ENCODE measurements around the gene GRM8.
"Not testable (repeated sequence)": the region's sequence is repeated elsewhere in the genome, so short reads cannot be mapped to it uniquely, and the experiment has no call there.

GRM8 gene

DNA sequence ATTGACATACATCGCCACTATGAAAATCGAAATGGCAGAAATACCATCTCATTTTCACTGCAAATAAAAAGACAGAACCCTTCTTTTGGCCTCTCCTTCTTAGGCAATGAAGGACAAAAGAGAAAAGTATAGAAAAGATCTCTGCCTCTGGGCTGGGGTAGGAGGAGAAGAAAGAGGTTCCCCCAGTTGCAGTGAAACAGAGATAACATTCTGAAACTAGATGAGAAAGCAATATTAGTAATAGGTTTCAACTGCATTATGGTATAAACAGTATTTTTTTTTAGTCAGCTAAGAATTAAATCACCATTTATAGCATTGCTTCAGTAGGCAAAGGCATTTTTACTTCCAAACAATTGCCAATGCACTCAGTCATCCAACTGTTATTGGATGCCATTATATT is 347.5 kb downstream of the GRM8 start:
- not testable (repeated sequence) for DNase-seq

DNA sequence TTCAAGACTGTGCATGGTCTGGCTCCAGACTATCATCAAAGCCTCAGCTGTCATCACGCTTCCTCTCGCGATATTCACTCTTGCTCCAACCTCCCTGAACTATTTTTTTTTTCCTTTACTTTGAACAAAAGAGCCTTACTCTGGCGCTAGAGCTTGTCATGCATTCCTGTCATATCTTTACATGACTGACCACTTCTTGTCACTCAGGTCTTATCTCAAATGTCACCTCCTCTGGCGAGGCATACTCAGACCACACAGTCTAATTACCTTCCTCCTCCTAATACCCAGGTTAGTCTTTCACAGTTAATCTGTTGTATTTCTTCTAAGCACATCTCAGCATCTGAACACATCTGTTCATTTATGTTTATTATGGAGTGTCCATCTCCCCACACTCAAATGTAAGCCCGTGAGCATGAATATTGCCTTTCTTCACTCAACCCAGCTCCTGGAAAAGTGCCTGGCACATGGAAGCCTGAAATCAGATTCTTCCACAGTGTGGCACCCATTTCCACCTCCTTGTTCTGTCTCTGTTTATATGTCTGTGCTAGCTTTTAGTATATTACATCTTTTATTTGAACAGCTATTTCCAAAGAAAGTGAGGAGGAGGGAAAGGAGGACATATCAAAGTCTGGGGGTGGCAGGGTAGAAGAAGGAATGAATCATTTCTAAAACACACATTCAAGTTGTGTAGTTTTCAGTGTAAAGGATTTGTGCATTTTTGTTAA is 351.5 kb downstream of the GRM8 start:
- DNase-seq, result not testable (repeated sequence)

DNA sequence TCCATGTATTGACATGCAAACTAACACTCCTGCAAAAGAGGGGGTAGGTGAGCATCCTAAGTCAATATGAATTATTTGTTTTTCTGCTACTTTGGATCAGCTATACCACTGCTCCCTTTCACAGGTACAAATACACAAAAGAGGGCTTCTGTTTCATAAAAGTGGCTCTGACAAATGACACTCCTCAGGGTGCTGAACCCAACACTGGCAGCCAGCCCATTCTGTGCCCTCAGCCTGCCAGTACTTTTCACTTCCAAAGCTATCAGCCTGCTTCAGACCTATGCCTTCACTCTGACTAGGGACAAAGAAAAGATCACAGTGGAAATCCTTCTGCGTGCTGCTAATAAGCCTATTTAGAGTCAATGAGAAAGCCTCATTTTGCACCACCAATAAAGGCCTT is 364.8 kb downstream of the GRM8 start:
- DNase-seq, result not testable (repeated sequence)

DNA sequence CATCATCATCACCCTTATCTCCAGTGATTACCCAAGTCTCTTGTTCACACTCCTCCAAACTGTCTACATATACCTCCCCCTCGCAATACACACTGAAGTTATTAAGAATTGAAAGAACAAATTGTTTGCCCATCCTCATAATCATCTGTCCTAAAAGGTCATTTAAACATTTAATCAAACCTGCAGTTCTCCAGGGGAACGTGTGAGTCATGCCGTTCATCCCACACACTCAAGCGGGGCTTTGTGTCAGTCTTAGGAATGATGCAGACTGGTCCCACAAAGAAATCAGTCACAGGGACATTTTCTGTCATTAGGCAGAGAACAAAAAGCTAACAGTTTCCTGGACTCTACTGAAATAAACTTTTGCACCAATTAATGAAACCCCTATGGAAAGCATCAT is 365.2 kb downstream of the GRM8 start:
- not testable (repeated sequence) for DNase-seq

DNA sequence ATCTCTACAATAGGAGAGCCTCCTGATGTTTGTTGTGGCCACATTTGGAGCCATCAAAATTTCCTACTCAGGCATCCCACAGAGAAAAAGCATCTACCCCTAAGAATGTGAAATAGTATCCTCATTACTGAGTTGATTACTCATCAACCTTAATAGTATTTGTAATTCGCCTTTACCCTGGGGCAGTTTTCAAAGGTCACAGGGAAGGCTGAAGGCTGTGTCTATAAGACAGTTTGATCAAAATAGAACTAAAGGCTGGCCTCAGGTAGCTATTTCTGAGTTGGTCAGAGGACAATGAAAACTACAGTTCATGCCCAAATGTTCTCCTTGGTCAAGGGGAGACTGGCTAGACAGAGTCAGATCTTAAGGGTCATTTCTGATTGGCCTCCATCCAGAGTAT is 370.0 kb downstream of the GRM8 start:
- not testable (repeated sequence) for DNase-seq

DNA sequence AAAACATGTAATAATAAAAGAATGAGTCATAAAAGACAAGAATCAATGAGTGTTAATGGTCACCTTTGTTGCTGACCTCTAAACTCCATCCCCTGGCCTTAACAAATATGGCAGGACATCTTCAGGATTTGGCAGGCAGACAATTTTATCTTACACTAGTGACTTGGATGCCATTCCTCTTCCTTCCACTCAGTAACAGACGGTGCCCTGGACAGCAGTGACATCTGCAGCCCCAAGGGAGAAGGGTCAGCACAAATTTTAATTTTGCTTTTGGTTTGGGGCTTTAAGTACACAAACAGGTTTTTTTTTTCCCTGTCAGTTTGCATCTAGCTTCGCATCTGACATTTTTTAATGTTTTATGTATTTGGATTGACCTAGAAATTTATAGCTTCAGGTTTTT is 370.8 kb downstream of the GRM8 start:
- not testable (repeated sequence) for DNase-seq

DNA sequence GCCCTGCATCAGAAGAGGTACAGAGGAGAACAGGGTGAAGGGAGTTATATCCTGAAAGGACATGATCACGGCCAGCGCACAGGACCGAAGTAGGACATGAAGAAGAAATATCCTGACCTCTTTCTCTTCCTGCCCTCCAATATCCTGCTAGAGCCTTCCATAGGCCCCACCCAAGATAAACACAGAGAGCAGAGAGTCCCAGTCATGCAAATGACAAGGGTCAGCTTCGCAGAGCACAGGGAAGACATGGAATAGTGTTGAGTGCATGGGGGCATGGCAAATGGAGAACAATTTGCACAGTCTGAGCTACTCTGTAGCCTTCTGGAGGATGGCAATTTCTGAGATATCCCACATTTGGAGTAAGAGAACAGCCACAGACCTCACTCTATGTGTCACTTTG is 371.4 kb downstream of the GRM8 start:
- DNase-seq, result no peak

DNA sequence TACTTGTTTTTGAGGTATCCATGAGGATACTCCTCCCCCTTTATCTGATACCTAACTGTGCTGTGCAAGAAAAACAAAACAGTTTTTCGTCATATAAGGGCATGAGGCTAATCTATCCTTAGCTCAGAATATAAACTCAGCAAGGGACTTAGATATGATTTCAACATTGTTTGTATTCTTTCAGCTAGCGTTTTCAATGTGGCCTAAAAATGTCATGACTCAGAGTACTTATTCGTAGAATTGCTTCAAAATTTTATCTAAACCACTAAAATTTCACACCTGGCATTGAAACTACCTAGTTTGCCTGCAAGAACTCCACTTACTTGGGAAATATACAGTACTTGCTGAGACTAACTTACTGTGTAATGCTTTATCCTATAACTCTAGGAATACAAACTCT is 376.2 kb downstream of the GRM8 start:
- DNase-seq, result not testable (repeated sequence)

DNA sequence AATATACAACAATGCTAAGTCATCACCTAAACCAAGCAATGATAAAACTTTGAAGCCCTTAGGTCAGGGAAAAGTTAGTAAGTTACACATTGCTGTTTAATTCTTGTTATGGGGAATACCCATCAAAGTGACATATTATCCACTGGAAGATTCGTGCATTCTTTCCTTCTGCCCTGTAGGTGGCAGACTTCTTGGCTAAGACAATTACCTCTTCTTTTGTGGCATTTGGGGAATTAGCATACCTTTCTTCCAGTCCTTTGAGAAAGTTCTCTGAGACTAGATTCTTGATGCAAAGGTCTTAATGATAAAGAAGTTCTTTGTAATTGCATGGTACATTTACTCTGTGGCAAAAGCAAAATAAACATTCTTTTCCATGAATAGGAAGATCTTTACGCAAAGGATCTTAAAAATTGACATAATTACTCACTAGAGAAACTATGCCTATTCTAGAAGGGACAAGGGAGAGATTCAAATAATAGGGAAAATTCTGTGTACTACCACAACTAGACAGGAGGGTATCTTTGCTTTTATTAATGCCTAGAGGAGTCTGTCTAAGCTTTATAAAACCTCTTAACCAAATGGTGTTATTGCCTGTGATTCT is 395.9 kb downstream of the GRM8 start:
- DNase-seq, result no peak

DNA sequence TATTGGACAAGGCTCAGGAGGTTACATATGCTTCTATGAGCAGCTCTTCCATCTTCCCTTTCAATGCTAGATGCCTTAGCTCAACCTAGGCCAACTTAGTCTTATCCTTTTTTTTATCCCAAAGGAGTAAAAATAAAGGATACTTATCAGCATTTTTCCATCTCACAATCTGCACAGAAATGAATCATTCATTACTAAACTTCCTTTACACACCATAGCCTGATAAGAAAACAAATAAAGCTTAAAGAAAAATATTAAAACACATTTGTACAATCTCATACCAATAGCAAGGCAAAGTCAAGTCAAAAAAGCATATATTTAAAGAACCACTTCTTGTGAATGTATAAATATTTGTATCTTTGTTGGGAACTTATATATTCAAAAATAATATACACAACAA is 407.4 kb downstream of the GRM8 start:
- DNase-seq, result no peak

DNA sequence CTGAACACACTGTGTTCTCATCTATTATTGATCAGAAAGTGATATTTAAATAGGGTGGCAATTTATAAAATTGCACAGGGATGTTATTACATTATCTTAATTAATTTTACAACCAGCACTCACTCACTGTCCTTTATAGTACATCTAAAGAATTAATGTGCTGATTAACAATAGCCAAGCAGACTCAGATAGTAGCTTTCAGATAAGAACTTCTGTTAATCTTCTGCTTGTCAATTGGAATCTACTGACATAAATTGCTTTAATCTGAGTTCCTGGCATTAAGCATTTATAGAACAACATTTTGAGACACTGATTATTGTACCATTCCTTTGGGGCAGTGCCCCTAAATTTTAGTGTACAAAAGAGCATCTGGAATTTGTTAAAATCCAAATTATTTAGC is 408.9 kb downstream of the GRM8 start:
- DNase-seq, result no peak

DNA sequence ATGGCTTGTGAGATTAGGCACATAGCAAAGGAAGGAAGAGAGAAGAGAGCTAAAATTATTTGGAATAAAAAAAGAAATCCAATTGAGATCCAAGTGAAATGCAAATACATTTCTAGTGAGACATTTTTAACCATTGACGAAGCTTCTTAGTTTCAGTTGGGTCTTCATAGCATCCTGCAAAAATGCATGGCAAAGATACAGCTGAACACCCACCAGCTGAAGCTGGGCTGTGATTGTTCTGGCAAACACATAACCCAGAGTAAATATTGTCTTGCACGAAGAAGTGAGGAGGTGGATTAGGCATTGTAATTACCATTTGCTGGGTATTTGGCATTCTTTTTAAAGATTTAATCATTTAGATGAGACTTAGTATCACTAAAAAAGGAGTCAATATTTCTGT is 409.4 kb downstream of the GRM8 start:
- no peak for DNase-seq

DNA sequence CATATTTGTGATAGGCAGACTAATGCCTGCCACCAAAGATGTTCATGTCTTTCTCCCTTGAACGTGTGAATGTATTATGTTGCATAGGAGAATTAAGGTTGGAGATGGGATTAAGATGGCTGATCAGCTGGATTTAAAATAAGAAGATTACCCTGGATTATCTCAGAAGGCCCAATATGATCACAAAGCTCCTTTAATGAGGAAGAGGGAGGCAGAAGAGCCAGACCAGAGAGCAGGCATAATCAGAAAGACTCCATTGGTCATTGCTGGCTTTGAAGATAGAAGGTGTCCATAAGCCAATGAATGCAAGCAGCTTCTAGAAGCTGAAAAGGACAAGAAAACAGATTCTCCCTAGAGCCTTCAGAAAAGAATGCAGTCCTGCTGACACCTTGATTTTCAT is 410.3 kb downstream of the GRM8 start:
- no peak for DNase-seq

DNA sequence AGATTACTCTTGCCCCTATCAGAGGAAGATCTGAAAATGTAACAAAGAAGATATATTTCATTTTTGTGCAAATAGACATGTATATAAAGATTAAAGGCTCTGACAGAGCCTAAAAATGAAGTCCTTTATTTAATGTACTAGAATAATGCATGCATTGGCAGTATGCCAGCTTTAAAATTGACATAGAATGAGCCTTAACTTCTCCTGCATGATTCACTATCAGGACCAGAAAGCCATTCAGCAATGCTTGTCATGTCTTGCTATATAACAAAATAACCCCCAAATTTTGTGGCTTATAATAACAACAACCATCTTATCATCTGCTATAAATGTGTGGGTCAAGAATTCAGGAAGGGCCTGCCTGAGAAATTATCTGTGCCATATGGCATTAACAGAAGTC is 411.9 kb downstream of the GRM8 start:
- DNase-seq, result no peak

DNA sequence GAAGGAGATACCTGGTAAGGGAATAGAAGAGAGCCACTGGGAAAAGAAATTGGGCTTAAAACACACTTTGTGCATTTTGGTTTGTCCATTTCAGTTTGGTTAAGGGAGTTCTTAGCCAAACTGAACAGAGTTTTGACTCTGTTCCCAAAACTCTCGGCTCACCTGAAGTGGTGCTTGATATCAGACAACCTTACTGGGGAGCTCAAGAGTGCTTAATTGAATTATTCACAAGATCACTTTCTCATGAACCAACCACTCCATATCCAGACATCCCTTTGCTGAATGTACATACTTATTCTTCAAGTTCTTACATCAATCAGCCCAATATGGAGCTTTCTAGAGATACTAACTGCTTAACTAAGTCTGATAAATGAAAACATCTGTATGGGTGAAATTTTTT is 413.1 kb downstream of the GRM8 start:
- no peak for DNase-seq

DNA sequence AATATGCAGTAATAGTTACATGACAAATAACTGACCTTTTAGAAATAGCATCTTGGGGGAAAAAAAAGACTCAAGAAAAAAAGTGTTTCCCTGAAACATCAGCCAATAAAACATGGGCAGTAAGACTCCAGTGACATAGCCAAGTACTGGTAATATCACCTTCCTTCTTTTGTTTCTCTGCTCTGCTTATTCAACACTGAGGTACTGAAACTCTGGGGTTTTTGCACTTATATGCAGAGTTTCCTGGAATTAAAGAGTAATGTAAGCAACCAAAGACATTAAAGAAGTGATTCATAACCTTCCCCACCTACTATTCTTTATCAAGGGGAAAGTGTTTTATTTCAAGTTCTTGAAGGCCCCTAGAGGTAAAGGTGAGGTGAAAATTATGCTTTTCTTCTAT is 414.5 kb downstream of the GRM8 start:
- no peak for DNase-seq

DNA sequence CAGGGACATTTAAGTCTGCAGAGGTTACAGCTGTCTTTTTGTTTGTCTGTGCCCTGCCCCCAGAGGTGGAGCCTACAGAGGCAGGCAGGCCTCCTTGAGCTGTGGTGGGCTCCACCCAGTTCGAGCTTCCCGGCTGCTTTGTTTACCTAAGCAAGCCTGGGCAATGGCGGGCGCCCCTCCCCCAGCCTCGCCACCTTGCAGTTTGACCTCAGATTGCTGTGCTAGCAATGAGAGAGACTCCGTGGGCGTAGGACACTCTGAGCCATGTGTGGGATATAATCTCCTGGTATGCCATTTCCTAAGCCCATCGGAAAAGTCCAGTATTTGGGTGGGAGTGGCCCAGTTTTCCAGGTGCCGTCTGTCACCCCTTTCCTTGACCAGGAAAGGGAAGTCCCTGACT is 421.5 kb downstream of the GRM8 start:
- DNase-seq, result not testable (repeated sequence)

DNA sequence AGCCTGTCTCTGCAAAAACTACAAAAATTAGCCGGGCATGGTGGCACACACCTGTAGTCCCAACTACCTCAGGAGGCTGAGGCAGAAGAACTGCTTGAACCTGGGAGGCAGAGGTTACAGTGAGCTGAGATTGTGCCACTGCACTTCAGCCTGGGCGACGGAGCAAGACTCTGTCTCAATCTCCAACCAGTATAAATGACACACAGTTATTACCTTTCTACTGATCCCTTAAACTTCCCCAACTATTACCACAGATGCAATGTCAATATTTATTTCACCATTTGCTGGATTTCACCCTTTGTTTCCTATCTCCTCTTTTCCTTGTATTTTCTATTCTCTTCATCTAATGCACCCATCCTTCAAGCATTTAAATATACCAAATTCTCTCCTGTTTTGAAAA is 431.8 kb downstream of the GRM8 start:
- DNase-seq, result no peak

DNA sequence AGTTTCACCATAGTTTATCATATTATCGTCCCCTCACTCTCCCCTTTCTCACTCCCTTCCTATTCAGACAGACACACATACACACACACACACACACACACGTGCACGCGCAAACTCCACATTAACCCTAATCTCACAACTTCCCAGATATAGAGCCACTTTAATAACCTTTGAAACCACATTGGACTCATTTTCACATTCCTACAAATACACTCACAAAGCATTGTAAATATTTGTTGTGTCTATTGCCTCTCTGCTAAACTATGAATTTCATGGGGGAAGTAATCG is 433.6 kb downstream of the GRM8 start:
- DNase-seq, result no peak

DNA sequence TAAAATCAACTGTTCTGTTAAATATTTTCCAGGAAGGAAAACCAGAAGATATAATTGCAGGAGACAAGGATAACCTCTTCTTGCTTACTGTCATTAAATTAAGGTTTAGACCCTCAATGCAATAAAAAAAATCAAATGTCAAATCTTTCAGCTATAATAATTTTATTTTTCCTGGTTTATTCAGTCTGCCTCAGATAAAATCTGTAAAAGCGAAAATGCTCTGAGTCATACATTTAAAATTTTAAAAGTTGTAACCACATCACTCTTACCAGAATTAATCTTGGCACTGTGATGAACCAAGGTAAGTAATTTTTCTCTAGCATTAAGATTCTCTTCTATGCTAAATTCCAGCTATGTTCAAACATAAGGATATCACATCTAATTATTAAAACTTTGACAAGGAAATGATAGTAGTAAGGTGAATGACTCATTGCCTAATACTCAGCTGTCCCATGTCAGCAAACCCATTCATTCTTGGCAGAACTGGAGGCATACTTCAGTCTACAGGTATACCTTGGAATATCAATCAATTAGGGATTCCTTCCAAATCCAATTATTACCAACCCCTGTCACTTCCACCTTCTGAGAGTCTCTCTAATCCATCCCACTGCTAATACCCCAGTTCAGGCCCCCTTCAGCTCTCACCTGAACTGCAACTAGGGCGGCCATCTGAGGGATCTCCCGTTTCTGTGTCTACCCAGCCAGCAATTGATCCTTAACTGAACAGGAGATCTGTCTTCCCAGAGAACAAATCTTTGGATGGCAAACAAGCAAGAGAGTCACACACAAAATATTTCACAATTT is 434.1 kb downstream of the GRM8 start:
- no peak for DNase-seq

DNA sequence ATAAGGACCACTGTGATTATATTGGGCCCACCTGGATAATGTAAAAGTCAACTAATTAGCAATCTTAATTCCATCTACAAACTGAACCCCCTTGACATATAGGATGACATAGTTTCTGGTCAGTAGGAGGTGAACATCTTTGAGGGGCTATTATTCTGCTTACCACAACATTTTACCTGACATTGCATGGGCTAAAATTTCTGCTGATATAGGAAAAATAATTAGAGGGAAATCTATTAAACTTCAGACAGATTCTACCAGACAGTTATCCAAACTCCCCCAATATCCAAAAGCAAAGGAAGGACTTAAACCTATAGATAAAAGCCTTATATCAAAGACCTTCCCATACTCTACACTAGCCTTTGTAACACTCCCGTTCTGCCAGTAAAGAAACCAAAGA is 443.6 kb downstream of the GRM8 start:
- DNase-seq, result no peak

DNA sequence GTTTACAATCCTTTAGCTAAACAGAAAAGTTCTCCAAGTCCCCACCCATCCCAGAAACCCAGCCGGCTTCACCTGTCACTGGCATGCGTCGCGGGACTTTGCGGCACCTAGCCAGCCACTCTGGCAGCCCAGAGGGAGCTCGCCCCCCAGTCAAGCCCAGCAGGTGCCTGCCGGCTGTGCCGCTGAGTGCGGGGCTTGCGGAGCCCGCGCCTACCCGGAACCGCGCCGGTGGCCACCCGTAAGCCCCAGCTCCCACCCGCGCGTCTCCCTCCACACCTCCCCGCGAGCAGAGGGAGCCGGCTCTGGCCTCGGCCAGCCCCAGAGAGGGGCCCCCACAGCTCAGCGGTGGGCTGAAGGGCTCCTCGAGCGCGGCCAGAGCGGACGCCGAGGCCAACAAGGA is 446.1 kb downstream of the GRM8 start:
- DNase-seq, result no peak

DNA sequence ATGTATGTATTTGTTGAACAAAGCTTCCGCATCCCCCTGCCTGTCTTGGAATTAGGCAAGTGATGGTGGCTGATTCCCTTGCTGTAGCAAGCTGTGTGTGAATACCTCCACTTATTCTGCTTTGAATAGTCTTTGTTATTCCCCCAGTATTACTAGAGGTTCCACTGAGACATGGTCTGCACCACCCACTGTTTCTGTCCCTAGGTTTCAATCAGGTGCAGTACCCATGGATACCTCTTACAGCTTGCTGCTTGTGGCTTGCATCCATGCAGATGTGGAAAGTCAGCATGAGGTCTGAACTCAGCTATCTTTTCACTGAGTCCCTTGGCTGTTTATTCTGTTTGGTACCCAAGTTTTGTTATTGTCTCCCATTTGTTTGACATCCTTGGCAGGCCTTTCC is 447.4 kb downstream of the GRM8 start:
- no peak for DNase-seq

DNA sequence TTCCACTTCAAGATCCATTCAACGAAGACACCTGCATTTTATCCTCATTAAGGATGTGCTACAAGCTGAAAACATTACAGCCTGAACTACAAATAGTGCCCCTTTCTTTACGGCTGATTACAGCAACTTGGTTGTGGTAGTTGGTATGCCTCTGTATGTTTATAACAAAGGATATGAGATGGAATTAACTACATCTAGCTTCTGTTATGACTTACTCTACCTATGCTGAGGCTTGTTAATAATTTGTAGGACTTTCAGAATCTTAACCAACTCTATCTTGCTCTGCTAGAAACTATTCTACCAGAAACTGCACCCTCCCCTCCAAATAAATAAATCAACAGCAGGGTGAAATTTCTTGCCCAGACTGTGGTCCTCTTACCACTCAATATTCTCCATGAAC is 448.1 kb downstream of the GRM8 start:
- DNase-seq, result no peak

Data from activated T-cell treated with anti-CD3 and anti-CD28 coated beads, Interleukin-2, amount 50 U/mL, for 48 hours (primary cell).